H1 (cell line): ENCODE data around the gene RAB8B. TPM values are rescaled to one million over a fixed set of nuclear protein-coding genes. Genes with fewer than 3 reads are reported as not detected.
A peak's percentile ranks its signal among the peaks of the same experiment; 100 is the strongest.

Experiments used
- ASH2L ChIP-seq: fragments of 200-600, 300-600 bp; sonication (generic); IDR thresholded peaks from one replicate; pipeline ENCODE4 v1.7.1; 2017; ENCODE audit warnings: low read length
- BCL11A ChIP-seq, 2 experiments: IDR thresholded peaks; one replicate each; pipeline ENCODE4 v1.6.1; 2011; ENCODE audit warnings: low read depth in 2 of 2, low read length in 2 of 2, mild to moderate bottlenecking in 2 of 2
- CHD7 ChIP-seq: fragments of 300-600 bp; sonication (generic); IDR thresholded peaks from 2 replicates; pipeline ENCODE4 v1.7.1; 2012; ENCODE audit warnings: low read length, moderate library complexity, mild to moderate bottlenecking, inconsistent platforms; ENCODE audit not compliant: insufficient replicate concordance
- EZH2 ChIP-seq: fragments of 200-600 bp; sonication (generic); IDR thresholded peaks from 2 replicates; pipeline ENCODE4 v1.7.1; 2012; ENCODE audit warnings: low read depth, mild to moderate bottlenecking, moderate library complexity, low read length, inconsistent platforms; ENCODE audit not compliant: severe bottlenecking
- GTF2F1 ChIP-seq: IDR thresholded peaks from 2 replicates; pipeline ENCODE4 v1.6.1; 2012; ENCODE audit warnings: low read depth, low read length, improper control_type of control experiment, borderline replicate concordance
- HDAC2 ChIP-seq, 2 experiments: fragments of 300-600 bp in 1 of 2; sonication (generic) in 1 of 2; IDR thresholded peaks; 2 replicates each; pipeline ENCODE4 v1.6.1; 2011 to 2012; ENCODE audit warnings: low read depth in 2 of 2, low read length in 2 of 2, mild to moderate bottlenecking in 2 of 2, moderate library complexity in 2 of 2, borderline replicate concordance in 1 of 2, inconsistent platforms in 1 of 2
- KDM4A ChIP-seq: IDR thresholded peaks from one replicate; pipeline ENCODE4 v1.7.1; 2012; ENCODE audit warnings: low read depth, mild to moderate bottlenecking, moderate library complexity, low read length, inconsistent platforms; ENCODE audit not compliant: severe bottlenecking
- MAX ChIP-seq: IDR thresholded peaks from 2 replicates; pipeline ENCODE4 v1.6.1; 2012; ENCODE audit warnings: inconsistent platforms
- RBBP5 ChIP-seq: IDR thresholded peaks from 2 replicates; pipeline ENCODE4 v1.7.1; 2012; ENCODE audit warnings: low read depth, mild to moderate bottlenecking, inconsistent platforms, low read length, moderate library complexity, borderline replicate concordance
- polyA plus RNA-seq, 7 experiments: library from polyadenylated mRNA; depleted of rRNA in 3 of 7; stranded (reverse) in 5 of 7; unstranded in 2 of 7; fragments of >200 nt in 5 of 7; fragments of 200-250 nt in 2 of 7; gene quantifications; 1 replicate in 5 of 7; 2 replicates in 1 of 7; 4 replicates in 1 of 7; pipeline versions ENCODE4 v1.2.1 to v1.2.3, GENCODE V29; 2011 to 2013; ENCODE audit warnings: missing spikeins in 2 of 7, mixed read lengths in 2 of 7
- total RNA-seq: library from RNA; stranded (reverse); fragmentation: NEBNext Ultra II Directional; extraction: Animal tissue kit (Norgen Biotek cat#: 25700); gene quantifications from 2 replicates; pipeline ENCODE4 v1.2.1, GENCODE V29; 2021

RAB8B gene
- total and polyA plus RNA-seq, 2 of the 8 experiments (the other 6 are each of a cell fraction or from before 2014, with no cell fraction given), result 9.5 to 47.8 TPM

- TF ChIP-seq KDM4A (peak; percentile 73), BCL11A (IDR thresholded peaks at IDR 0.05; ENCODE audit: low read depth in 2 of 2, low read length in 2 of 2) (no peak), HDAC2 (IDR thresholded peaks at IDR 0.05; ENCODE audit: borderline replicate concordance in 1 of 2, low read depth in 2 of 2, low read length in 2 of 2) (no peak), GTF2F1 (no peak), ASH2L (peak; percentile 79), MAX (peak; percentile 71), RBBP5 (peak; percentile 81; the same call in 1 of the 2 replicates), EZH2 (no peak), CHD7 (no peak)
Measured at GRCh38 chr15:63277038-63277892, 87.9 kb downstream of the RAB8B start, which contains the start of gene APH1B (continued).
